Loucy (cell line): ENCODE measurements around the gene MOCS1.

ENCODE experiments used
- CTCF ChIP-seq: fragments of 200-600 bp; sonication (generic); conservative IDR thresholded peaks from 2 replicates; pipeline ENCODE4 v1.5.1; 2014; ENCODE audit warnings: mild to moderate bottlenecking, antibody characterized with exemption, low read length
- EZH2phosphoT487 ChIP-seq: fragments of 200-600 bp; IDR thresholded peaks from 2 replicates; pipeline ENCODE4 v1.6.1; 2018; ENCODE audit warnings: antibody characterized with exemption, mild to moderate bottlenecking, moderate library complexity, borderline replicate concordance

GRCh38 chr6:39947611-39948068, 13.4 kb upstream of the MOCS1 start:
- TF ChIP-seq CTCF (no peak), EZH2phosphoT487 (no peak)
